ENCODE measurements around the gene TDRD9.
"Not testable (repeated sequence)": the region's sequence is repeated elsewhere in the genome, so short reads cannot be mapped to it uniquely, and the experiment has no call there.

Gene TDRD9

DNA sequence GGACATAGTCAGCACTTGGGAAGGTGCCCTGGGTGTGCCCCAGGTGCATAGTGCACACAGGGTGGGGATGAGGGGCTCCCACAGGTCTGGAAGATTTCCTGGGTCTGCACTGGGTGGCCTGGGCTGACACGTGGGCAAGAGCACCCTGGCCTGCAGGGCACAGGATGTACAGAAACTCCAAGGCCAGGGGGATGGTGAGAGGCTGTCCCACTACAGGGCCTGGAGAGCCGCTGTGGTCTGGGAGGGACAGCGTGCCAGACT lies 45.1 kb upstream of the TDRD9 start:
- Histone ChIP-seq H3K4me2 (no peak overlapping the region), H3K4me1 (peaks cover 94% of the 10 kb centered on the region), H3K27me3 (no peaks in the 10 kb centered on the region), H4K20me1 (no peaks in the 10 kb centered on the region), H3K4me3 (no peak overlapping the region), H3K9ac (no peak overlapping the region), H3K9me3 (no peaks in the 10 kb centered on the region), H3K36me3 (no peaks in the 10 kb centered on the region), H3K27ac (no peak overlapping the region)
- no peak for TF ChIP-seq Cebpa-rat (IDR thresholded peaks at IDR 0.05)

DNA sequence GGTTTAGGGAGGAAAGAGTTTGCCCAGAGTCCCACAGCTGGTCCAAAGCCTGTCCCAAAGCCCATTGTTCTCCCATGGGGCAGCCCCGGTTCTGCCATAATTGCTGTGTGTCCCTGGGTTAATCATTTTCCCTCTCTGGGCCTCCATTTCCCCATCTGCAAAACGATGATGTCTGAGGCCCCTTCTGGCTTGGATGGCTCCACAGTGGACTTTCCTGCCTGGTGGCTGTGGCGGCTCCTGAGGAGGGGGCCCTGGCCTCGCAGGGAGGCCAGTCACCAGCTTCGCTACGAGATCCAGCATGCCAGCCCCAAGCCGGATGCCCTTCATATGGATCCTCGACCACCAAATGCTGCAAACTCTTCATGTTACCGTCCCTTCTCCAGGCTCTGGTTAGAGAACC lies 43.4 kb upstream of the TDRD9 start:
- Histone ChIP-seq H3K4me3 (no peak overlapping the region), H3K9me3 (no peaks in the 10 kb centered on the region), H3K4me1 (peaks cover 96% of the 10 kb centered on the region), H4K20me1 (no peaks in the 10 kb centered on the region), H3K27me3 (no peaks in the 10 kb centered on the region), H3K36me3 (no peaks in the 10 kb centered on the region), H3K9ac (no peak overlapping the region), H3K4me2 (peak overlapping the region; percentile 17), H3K27ac (0 out of 2 replicates have a peak overlapping the region, but pooled peaks have one; percentile 38)
- TF ChIP-seq Cebpa-rat (IDR thresholded peaks at IDR 0.05): no peak

DNA sequence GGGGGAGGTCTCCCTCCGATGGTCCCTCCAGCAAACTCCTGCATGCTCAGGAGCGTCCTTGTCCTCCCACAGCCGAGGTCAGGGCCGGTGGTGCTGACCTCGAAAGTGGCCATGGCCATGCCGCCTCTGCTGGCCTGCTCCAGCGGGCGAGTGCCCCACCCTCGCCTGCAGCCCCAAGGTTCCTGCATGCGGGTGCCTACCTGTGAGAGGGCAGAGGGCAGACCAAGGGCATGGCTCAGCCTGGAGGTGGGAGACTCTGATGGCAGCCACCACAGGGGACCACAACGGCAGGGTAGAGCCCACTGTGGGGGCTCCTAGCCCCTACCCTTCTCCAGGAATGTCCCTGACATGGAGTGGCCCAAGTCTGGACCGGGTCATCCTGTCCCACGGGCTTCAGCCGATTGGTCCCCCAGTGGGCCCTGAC lies 42.7 kb upstream of the TDRD9 start:
- 0 out of 2 replicates have a peak overlapping the region, but pooled peaks have one; percentile 17 for H3K4me2 ChIP-seq

DNA sequence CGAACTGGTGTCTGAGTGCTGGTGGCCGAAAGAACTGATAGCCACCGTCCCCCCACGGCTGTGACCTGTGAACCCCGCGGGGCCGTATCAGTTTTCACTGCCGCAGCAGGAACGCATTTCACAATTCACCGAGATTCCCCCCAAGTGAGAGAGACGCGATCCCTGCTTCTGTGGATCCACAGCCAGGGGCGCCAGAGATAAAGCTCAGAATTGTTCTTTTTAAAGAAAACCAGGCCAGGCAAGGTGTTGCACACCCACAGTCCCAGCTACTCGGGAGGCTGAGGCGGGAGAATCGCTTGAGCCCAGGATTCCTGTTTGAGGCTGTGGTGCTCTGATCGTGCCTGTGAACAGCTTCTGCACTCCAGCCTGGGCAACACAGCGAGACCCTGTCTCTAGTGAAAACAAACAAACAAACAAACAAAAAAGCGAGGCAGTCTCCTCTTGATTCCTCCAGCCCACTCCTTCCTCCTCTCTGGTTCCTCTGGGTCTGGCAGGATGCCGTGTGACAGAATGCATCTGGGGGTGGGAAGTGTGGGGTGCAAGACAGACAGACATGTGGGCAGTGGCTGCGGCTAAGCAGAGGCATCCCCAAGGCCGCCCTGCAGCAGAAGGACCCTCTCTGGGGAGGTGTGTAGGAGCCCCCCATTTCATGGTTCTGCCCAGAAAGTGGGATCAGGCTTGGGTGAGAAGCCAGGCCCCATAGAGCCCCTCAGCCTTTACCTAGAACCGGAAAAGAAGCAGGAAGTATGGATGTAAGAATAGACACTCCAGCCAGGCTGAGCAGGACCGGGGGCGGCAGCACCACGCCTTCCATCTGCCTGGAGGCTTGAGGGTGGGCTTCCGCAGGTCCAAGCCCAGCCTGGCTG lies 41.7 kb upstream of the TDRD9 start:
- Histone ChIP-seq H3K4me3 (no peak overlapping the region), H3K9me3 (no peaks in the 10 kb centered on the region), H3K4me2 (peak overlapping the region; percentile 67), H3K9ac (peak overlapping the region; percentile 58; the same call in 1 of the 2 replicates), H4K20me1 (no peaks in the 10 kb centered on the region), H3K36me3 (no peaks in the 10 kb centered on the region), H3K27me3 (no peaks in the 10 kb centered on the region), H3K4me1 (peaks cover 91% of the 10 kb centered on the region), H3K27ac (peak overlapping the region; percentile 83)
- no peak for TF ChIP-seq Cebpa-rat (IDR thresholded peaks at IDR 0.05)

More for the DNA sequence above, 42.7 kb upstream of the TDRD9 start:
- TF ChIP-seq Cebpa-rat (IDR thresholded peaks at IDR 0.05): no peak
- peaks cover 96% of the 10 kb centered on the region for H3K4me1 ChIP-seq
- peak overlapping the region; percentile 35; the same call in 1 of the 2 replicates for H3K27ac ChIP-seq
- no peaks in the 10 kb centered on the region for H3K27me3 ChIP-seq
- no peaks in the 10 kb centered on the region for H4K20me1 ChIP-seq
- H3K36me3 ChIP-seq: no peaks in the 10 kb centered on the region
- no peak overlapping the region for H3K9ac ChIP-seq
- no peak overlapping the region for H3K4me3 ChIP-seq
- H3K9me3 ChIP-seq: no peaks in the 10 kb centered on the region

DNA sequence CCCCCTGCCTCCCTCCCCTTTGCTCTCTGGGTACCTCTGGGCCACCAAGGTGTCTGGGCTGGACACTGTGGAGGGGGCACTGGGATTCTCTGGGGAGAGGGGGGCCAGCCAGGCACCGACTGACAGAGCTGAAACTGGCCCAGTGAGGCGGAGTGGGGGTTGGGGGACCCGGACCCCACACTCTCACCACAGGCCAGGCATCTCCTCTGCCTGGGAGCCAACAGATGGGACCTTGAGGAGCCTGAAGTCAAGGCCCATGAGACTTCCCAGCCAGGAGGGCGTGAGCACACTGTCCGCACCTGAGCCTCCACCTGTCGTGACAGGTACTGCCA lies 41.1 kb upstream of the TDRD9 start:
- H3K4me1 ChIP-seq: peaks cover 85% of the 10 kb centered on the region
- H3K4me3 ChIP-seq: no peak overlapping the region
- peak overlapping the region; percentile 83 for H3K27ac ChIP-seq
- no peaks in the 10 kb centered on the region for H3K27me3 ChIP-seq
- H3K9me3 ChIP-seq: no peaks in the 10 kb centered on the region
- no peaks in the 10 kb centered on the region for H3K36me3 ChIP-seq
- no peak for TF ChIP-seq Cebpa-rat (IDR thresholded peaks at IDR 0.05)
- H4K20me1 ChIP-seq: no peaks in the 10 kb centered on the region
- H3K4me2 ChIP-seq: peak overlapping the region; percentile 67
- H3K9ac ChIP-seq: peak overlapping the region; percentile 58; the same call in 1 of the 2 replicates

DNA sequence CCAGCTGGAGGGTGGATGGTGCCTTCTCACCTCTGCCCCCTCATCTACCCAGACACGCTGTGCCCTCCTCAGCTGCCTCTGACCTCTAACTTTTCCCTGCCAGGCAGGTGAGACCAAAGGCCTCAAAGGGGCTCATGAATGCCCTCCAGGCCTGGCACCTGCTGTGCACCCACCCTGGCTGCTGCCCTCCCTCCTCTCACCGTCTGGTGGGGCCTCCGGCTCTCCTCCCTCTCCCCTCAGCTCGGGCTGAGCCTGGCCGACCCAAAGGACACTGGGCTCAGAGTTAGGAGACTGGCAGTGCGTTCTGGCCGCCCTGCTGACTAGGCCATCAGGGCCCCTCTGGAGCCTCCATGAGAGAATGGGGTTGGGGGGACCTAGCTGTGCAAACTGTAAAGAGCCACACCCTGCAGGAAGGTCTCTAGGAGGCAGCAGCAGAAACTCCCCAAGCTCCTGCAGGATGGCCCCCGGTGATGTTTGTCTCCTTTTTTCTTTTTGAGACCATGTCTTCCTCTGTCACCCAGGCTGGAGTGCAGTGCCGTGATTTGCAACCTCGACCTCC lies 40.6 kb upstream of the TDRD9 start:
- no peaks in the 10 kb centered on the region for H4K20me1 ChIP-seq
- no peaks in the 10 kb centered on the region for H3K36me3 ChIP-seq
- peak overlapping the region; percentile 67 for H3K4me2 ChIP-seq
- H3K4me3 ChIP-seq: no peak overlapping the region
- H3K9ac ChIP-seq: peak overlapping the region; percentile 58; the same call in 1 of the 2 replicates
- H3K4me1 ChIP-seq: peaks cover 80% of the 10 kb centered on the region
- no peaks in the 10 kb centered on the region for H3K27me3 ChIP-seq
- TF ChIP-seq Cebpa-rat (IDR thresholded peaks at IDR 0.05): no peak
- H3K9me3 ChIP-seq: no peaks in the 10 kb centered on the region
- H3K27ac ChIP-seq: peak overlapping the region; percentile 83

DNA sequence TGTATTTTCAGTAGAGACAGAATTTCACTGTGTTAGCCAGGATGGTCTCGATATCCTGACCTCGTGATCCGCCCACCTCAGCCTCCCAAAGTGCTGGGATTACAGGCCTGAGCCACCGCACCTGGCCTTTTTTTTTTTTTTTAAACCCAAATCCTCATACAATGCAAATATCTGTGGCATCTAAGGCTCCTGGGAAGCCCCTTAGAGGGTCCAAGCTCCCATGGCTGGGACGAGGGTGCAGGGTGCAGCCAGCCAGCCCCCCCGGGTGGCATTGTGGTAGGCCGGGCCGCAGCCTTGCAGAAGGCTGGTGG lies 39.3 kb upstream of the TDRD9 start:
- not testable (repeated sequence) for H3K4me3 ChIP-seq, H3K36me3 ChIP-seq, H4K20me1 ChIP-seq, H3K27me3 ChIP-seq, H3K9me3 ChIP-seq
- H3K27ac ChIP-seq: peak overlapping the region; percentile 77
- peak overlapping the region; percentile 40; the same call in 1 of the 2 replicates for H3K9ac ChIP-seq
- H3K4me2 ChIP-seq: peak overlapping the region; percentile 67
- H3K4me1 ChIP-seq: peaks cover 70% of the 10 kb centered on the region

DNA sequence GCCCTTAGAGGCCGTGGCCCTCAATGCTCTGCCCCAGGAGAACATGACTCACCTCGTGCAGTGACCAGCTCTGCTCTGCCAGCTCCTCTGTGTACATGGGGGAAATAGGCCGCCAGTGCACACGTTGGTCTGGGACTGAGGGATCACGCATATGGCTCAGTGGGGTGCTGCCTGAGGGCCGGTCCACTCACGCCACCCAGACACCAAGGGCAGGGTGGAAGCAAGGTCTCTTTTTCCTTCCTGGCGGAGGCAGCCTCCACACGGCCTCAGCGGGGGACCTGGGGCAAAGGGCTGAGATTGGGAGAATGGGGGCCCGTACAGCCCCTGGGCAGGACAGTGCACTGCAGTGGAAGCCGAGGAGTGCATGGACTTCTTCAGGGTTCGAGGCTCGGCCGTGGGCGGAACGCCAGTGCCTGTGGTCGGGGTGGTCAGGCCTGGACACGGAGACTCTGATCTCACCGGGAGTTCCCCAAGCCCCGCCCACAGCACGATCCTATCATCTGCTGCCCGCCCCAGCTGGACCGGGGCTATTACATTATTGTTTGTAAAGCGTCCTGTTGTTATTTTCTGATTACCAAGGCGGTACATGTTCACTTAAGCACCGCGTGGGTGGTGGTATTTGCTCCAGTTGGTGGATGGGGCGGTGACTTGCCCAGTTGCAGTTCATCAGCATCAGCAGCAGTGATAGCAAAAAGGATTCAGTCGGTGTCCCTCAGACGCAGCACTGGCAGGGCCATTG lies 38.8 kb upstream of the TDRD9 start:
- Histone ChIP-seq H3K4me3 (no peak overlapping the region), H3K4me1 (peaks cover 65% of the 10 kb centered on the region), H3K9me3 (no peaks in the 10 kb centered on the region), H3K36me3 (no peaks in the 10 kb centered on the region), H3K27me3 (no peaks in the 10 kb centered on the region), H3K27ac (peak overlapping the region; percentile 77), H4K20me1 (no peaks in the 10 kb centered on the region), H3K9ac (peak overlapping the region; percentile 40; the same call in 1 of the 2 replicates), H3K4me2 (peak overlapping the region; percentile 67)
- no peak for TF ChIP-seq Cebpa-rat (IDR thresholded peaks at IDR 0.05)

DNA sequence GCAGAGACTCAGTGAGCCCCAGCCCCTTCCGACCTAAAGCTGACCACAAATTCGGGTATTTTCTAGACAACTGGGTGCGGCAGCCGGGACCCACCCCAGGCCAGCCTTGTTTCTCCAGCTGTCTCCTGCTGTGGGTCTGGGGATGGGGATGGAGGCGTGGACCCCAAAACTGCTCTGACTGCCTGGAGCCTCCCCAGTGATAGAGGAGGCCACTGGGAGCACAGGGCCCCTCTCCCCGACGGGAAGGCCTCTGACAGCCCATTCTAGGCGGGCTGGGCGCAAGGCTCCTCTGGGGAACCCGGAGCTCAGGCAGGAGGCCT lies 38.2 kb upstream of the TDRD9 start:
- H3K27ac ChIP-seq: peak overlapping the region; percentile 77
- no peaks in the 10 kb centered on the region for H4K20me1 ChIP-seq
- H3K4me2 ChIP-seq: peak overlapping the region; percentile 67
- H3K4me1 ChIP-seq: peaks cover 59% of the 10 kb centered on the region
- no peak overlapping the region for H3K9ac ChIP-seq
- no peaks in the 10 kb centered on the region for H3K36me3 ChIP-seq
- H3K4me3 ChIP-seq: no peak overlapping the region
- TF ChIP-seq Cebpa-rat (IDR thresholded peaks at IDR 0.05): no peak
- no peaks in the 10 kb centered on the region for H3K27me3 ChIP-seq
- H3K9me3 ChIP-seq: no peaks in the 10 kb centered on the region

Measured in BLaER1 (cell line).